T-helper 17 cell (primary cell): ENCODE data around the gene MYBBP1A. TPM values are rescaled to one million over a fixed set of nuclear protein-coding genes. Genes with fewer than 3 reads are reported as not detected.
"Not testable (repeated sequence)": the region's sequence is repeated elsewhere in the genome, so short reads cannot be mapped to it uniquely, and the experiment has no call there.

Experiments used
- ATAC-seq: fragments of 150-1000 bp; cut with Tn5 transposase; 2 replicates; pipeline ENCODE4 v1.10.0; 2021; ENCODE audit warnings: mild to moderate bottlenecking, moderate library complexity
- DNase-seq, 3 donors: peaks; one replicate each; pipeline versions ENCODE4 v3.0.0 to v3.0.0-alpha.2; 2020 to 2021
- H3K9me3 ChIP-seq: one replicate; pipeline ENCODE4 v1.7.0; 2013; ENCODE audit warnings: low read length, mild to moderate bottlenecking; ENCODE audit not compliant: control insufficient read depth, poor library complexity, severe bottlenecking
- H3K27ac Mint-ChIP-seq: one replicate; pipeline ENCODE4 v1.8.0; 2022; ENCODE audit warnings: mild to moderate bottlenecking, moderate library complexity, mixed read lengths
- H3K27me3 Mint-ChIP-seq: one replicate; pipeline ENCODE4 v1.8.0; 2022; ENCODE audit warnings: mixed read lengths
- H3K36me3 Mint-ChIP-seq: one replicate; pipeline ENCODE4 v1.8.0; 2022; ENCODE audit warnings: low read depth, mixed read lengths
- H3K4me1 Mint-ChIP-seq: one replicate; pipeline ENCODE4 v1.8.0; 2022; ENCODE audit warnings: mild to moderate bottlenecking, mixed read lengths
- H3K4me3 Mint-ChIP-seq: one replicate; pipeline ENCODE4 v1.8.0; 2022; ENCODE audit warnings: mild to moderate bottlenecking, moderate library complexity, mixed read lengths
- total RNA-seq, 4 donors: library from RNA in 2 of 4; stranded (reverse) in 2 of 4; gene quantifications; one replicate each; pipeline ENCODE4 v1.2.3 and lab custom pipeline; 2022 to 2026

Gene MYBBP1A
- total RNA-seq, 2 donors from 2014 or later, result 63.8 to 64.4 TPM

GRCh38 chr17:4585638-4585994 lies 30.4 kb upstream of the MYBBP1A start:
- Mint-ChIP-seq H3K4me3 (peak overlapping the region; percentile 63), H3K36me3 (peaks cover 8% of the 10 kb centered on the region), H3K27me3 (peaks cover 67% of the 10 kb centered on the region), H3K4me1 (peaks cover 8% of the 10 kb centered on the region), H3K27ac (no peak overlapping the region)
- DNase-seq (no peak), ATAC-seq (no peak)
- H3K9me3 ChIP-seq, result no peaks in the 10 kb centered on the region

- H3K27me3 Mint-ChIP-seq, result peaks cover 61% of the 10 kb centered on the region
Observed at GRCh38 chr17:4584917-4585637, 29.9 kb upstream of the MYBBP1A start.

GRCh38 chr17:4584101-4584916 lies 29.1 kb upstream of the MYBBP1A start, which contains the start of gene SMTNL2:
SMTNL2 (plus strand) TSS chr17:4584529; CDS start chr17:4584606, 77 bp downstream.
- ATAC-seq (peak; percentile 61), DNase-seq (no peak)
- Mint-ChIP-seq H3K4me1 (peaks cover 5% of the 10 kb centered on the region), H3K27ac (no peak within 1 kb of the TSS), H3K4me3 (peak within 1 kb of the TSS; percentile 87), H3K36me3 (peaks cover 8% of the 10 kb centered on the region), H3K27me3 (peaks cover 60% of the 10 kb centered on the region)
- no peaks in the 10 kb centered on the region for H3K9me3 ChIP-seq

More at GRCh38 chr17:4584917-4585637, 29.9 kb upstream of the MYBBP1A start:
- H3K9me3 ChIP-seq, result no peaks in the 10 kb centered on the region
- Mint-ChIP-seq H3K36me3 (peaks cover 8% of the 10 kb centered on the region), H3K4me1 (peaks cover 5% of the 10 kb centered on the region), H3K4me3 (peak overlapping the region; percentile 63), H3K27ac (no peak overlapping the region)
- ATAC-seq (no peak), DNase-seq (no peak)

GRCh38 chr17:4583782-4584100 lies 28.6 kb upstream of the MYBBP1A start:
- peaks cover 5% of the 10 kb centered on the region for H3K4me1 Mint-ChIP-seq
- H3K36me3 Mint-ChIP-seq, result peaks cover 8% of the 10 kb centered on the region
- peak overlapping the region; percentile 87 for H3K4me3 Mint-ChIP-seq
- DNase-seq, result no peak
- H3K27ac Mint-ChIP-seq, result no peak overlapping the region
- H3K9me3 ChIP-seq, result no peaks in the 10 kb centered on the region
- H3K27me3 Mint-ChIP-seq, result peaks cover 58% of the 10 kb centered on the region
- ATAC-seq, result peak; percentile 76

- ATAC-seq (no peak), DNase-seq (no peak)
- H3K9me3 ChIP-seq, result no peaks in the 10 kb centered on the region
- peak overlapping the region; percentile 87 for H3K4me3 Mint-ChIP-seq
- peaks cover 53% of the 10 kb centered on the region for H3K27me3 Mint-ChIP-seq
- no peak overlapping the region for H3K27ac Mint-ChIP-seq
- peaks cover 8% of the 10 kb centered on the region for H3K36me3 Mint-ChIP-seq
- peaks cover 5% of the 10 kb centered on the region for H3K4me1 Mint-ChIP-seq
Observed at GRCh38 chr17:4583206-4583605, 28.0 kb upstream of the MYBBP1A start.

- H3K27ac Mint-ChIP-seq, result no peak overlapping the region
- peaks cover 52% of the 10 kb centered on the region for H3K27me3 Mint-ChIP-seq
- ATAC-seq, result no peak
- H3K36me3 Mint-ChIP-seq, result peaks cover 8% of the 10 kb centered on the region
- H3K4me3 Mint-ChIP-seq, result no peak overlapping the region
- H3K9me3 ChIP-seq, result no peaks in the 10 kb centered on the region
- DNase-seq, result no peak
- peaks cover 5% of the 10 kb centered on the region for H3K4me1 Mint-ChIP-seq
Observed at GRCh38 chr17:4582691-4583090, 27.5 kb upstream of the MYBBP1A start.

- no peak overlapping the region for H3K27ac Mint-ChIP-seq
- peaks cover 8% of the 10 kb centered on the region for H3K36me3 Mint-ChIP-seq
- ATAC-seq (no peak), DNase-seq (no peak)
- no peaks in the 10 kb centered on the region for H3K9me3 ChIP-seq
- peaks cover 52% of the 10 kb centered on the region for H3K27me3 Mint-ChIP-seq
- H3K4me1 Mint-ChIP-seq, result peaks cover 5% of the 10 kb centered on the region
- no peak overlapping the region for H3K4me3 Mint-ChIP-seq
Observed at GRCh38 chr17:4582101-4582501, 26.9 kb upstream of the MYBBP1A start.

GRCh38 chr17:4580291-4580690 lies 25.1 kb upstream of the MYBBP1A start:
- ATAC-seq (no peak), DNase-seq (no peak)
- Mint-ChIP-seq H3K27ac (no peak overlapping the region), H3K4me3 (no peak overlapping the region), H3K4me1 (peaks cover 2% of the 10 kb centered on the region), H3K36me3 (peaks cover 8% of the 10 kb centered on the region), H3K27me3 (peaks cover 35% of the 10 kb centered on the region)
- no peaks in the 10 kb centered on the region for H3K9me3 ChIP-seq

- no peaks in the 10 kb centered on the region for H3K9me3 ChIP-seq
Observed at GRCh38 chr17:4579678-4580077, 24.5 kb upstream of the MYBBP1A start.

GRCh38 chr17:4578349-4578748 lies 23.2 kb upstream of the MYBBP1A start:
- H3K27me3 Mint-ChIP-seq, result peaks cover 26% of the 10 kb centered on the region
- not testable (repeated sequence) for DNase-seq, H3K4me1 Mint-ChIP-seq, H3K4me3 Mint-ChIP-seq, ATAC-seq, H3K36me3 Mint-ChIP-seq, H3K9me3 ChIP-seq, H3K27ac Mint-ChIP-seq

More at GRCh38 chr17:4579678-4580077, 24.5 kb upstream of the MYBBP1A start:
- DNase-seq, result no peak
- H3K4me3 Mint-ChIP-seq, result no peak overlapping the region
- H3K36me3 Mint-ChIP-seq, result peaks cover 7% of the 10 kb centered on the region
- no peak overlapping the region for H3K27ac Mint-ChIP-seq
- no peak for ATAC-seq
- H3K4me1 Mint-ChIP-seq, result peaks cover 2% of the 10 kb centered on the region
- H3K27me3 Mint-ChIP-seq, result peaks cover 32% of the 10 kb centered on the region

- no peak overlapping the region for H3K4me3 Mint-ChIP-seq
- DNase-seq (no peak), ATAC-seq (no peak)
- H3K9me3 ChIP-seq, result no peaks in the 10 kb centered on the region
- no peak overlapping the region for H3K27ac Mint-ChIP-seq
- peaks cover 11% of the 10 kb centered on the region for H3K4me1 Mint-ChIP-seq
- H3K36me3 Mint-ChIP-seq, result peaks cover 4% of the 10 kb centered on the region
- peaks cover 18% of the 10 kb centered on the region for H3K27me3 Mint-ChIP-seq
Observed at GRCh38 chr17:4577386-4577993, 22.3 kb upstream of the MYBBP1A start.

- ATAC-seq, result no peak
- peaks cover 11% of the 10 kb centered on the region for H3K27me3 Mint-ChIP-seq
- no peak overlapping the region for H3K27ac Mint-ChIP-seq
- no peaks in the 10 kb centered on the region for H3K9me3 ChIP-seq
- H3K36me3 Mint-ChIP-seq, result peaks cover 3% of the 10 kb centered on the region
- DNase-seq, result no peak
- H3K4me3 Mint-ChIP-seq, result no peak overlapping the region
- H3K4me1 Mint-ChIP-seq, result peaks cover 11% of the 10 kb centered on the region
Observed at GRCh38 chr17:4576729-4577322, 21.6 kb upstream of the MYBBP1A start.

- H3K36me3 Mint-ChIP-seq, result peaks cover 2% of the 10 kb centered on the region
Observed at GRCh38 chr17:4576161-4576558, 21.0 kb upstream of the MYBBP1A start.

More at GRCh38 chr17:4576161-4576558, 21.0 kb upstream of the MYBBP1A start:
- Mint-ChIP-seq H3K4me3 (no peak overlapping the region), H3K27ac (no peak overlapping the region), H3K4me1 (peaks cover 11% of the 10 kb centered on the region), H3K27me3 (peaks cover 4% of the 10 kb centered on the region)
- no peak for DNase-seq
- no peaks in the 10 kb centered on the region for H3K9me3 ChIP-seq
- ATAC-seq, result no peak
